GM12873 (cell line): ENCODE results near the gene SBK1.

Experiments
- TF ChIP-seq, protein P1 (sequence below): IDR thresholded peaks from 2 replicates; pipeline ENCODE4 v1.5.1; 2012; ENCODE audit warnings: low read depth, mild to moderate bottlenecking, moderate library complexity, low read length, control low read depth; ENCODE audit not compliant: insufficient read depth; ENCODE audit errors: missing control alignments

Gene SBK1

DNA sequence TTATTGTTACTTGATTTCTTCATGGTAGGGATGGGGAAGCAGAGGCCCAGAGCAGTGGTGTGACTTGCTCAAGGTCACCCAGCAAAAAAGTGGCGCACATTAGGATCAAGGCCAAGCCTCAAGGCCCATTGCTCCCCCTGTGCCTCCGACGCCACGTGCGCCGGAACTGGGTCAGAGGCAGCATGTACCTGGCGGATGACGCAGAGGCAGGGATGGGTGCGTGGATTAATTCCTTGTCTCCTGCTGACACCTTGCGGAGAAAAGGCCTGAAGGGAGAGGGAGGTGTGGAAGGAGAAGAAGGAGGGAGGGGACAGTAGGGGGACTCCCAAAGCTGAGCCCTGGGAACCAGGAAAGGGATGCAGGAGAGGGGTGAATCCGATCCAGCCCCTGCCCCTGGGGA, 18.5 kb downstream of the SBK1 start:
- TF ChIP-seq, protein P1, sequence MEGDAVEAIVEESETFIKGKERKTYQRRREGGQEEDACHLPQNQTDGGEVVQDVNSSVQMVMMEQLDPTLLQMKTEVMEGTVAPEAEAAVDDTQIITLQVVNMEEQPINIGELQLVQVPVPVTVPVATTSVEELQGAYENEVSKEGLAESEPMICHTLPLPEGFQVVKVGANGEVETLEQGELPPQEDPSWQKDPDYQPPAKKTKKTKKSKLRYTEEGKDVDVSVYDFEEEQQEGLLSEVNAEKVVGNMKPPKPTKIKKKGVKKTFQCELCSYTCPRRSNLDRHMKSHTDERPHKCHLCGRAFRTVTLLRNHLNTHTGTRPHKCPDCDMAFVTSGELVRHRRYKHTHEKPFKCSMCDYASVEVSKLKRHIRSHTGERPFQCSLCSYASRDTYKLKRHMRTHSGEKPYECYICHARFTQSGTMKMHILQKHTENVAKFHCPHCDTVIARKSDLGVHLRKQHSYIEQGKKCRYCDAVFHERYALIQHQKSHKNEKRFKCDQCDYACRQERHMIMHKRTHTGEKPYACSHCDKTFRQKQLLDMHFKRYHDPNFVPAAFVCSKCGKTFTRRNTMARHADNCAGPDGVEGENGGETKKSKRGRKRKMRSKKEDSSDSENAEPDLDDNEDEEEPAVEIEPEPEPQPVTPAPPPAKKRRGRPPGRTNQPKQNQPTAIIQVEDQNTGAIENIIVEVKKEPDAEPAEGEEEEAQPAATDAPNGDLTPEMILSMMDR, result no peak

DNA sequence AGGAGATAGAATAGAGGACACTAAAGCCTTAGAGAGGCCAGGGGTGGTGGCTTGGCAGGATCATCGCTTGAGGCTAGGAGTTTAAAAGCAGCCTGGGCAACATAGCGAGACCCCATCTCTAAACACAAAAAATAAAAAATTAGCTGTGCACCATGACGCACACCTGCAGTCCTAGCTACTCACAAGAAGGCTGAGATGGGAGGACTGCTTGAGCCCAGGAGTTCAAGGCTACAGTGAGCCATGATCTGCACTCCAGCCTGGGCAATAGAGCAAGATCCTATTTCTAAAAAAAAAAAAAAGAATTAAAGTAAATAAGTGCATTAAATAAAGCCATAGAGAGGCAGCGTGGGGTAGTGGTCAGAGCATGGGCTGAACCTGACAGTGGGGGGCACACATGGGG, 19.1 kb downstream of the SBK1 start:
- TF ChIP-seq, protein P1, result no peak

DNA sequence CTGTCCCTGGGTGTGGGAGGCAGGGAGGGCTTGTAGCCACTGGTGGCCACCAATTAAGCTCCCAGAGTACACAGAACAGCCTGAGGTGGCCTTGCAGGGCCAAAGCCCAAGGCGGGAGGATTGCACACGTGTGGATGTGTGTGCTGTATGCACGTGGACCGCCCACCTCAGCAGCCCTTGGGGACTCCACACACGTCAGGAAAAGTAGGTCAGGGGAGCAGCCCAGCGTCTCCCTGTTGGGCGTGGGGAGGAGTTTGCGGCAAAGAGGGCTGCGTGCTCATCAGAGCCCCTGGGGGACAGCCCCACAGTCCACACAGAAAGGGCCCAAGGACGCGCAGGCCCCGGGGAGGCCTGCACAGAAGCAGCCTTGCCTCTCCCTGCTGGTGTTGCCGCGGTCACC, 19.6 kb downstream of the SBK1 start:
- TF ChIP-seq, protein P1, result no peak

DNA sequence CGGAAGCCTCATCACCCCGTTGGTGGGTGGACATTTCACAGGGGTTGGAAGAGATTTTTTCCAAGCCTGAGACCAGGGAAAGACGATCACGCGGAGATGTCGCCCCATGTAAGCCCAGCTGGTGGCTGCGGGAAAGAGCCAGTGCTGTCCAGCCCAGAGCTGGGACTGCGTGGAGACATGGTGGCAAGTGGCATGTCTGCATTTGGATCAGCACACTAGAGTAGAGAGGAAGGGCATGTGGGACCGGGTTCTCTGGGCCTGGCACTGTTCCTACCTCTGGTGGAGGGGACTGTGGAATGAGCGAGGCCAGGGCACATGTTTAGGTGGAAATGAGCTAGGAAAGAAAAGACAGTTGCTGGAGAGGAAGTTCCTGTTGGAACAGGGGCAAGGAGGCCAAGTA, 20.0 kb downstream of the SBK1 start:
- TF ChIP-seq, protein P1, result no peak

DNA sequence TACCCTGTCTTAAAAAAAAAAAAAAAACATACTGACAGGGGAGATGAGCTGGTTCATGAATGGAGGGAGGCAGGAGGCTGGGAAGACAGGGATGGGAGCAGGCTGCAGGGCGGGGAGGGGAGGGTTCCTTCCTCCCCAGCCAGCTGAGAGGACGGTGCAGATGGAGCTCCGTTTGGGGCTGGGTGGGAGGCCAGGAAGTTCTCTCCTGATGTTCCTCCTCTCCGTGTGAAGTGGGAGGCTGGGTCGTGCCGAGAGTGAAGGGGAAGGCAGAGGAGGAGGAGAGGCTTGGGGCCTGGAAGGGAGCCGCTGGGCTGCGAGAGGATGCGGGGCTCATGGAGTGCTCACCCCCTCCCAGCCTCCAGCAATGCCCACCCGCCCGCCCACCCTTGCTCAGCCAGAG, 21.3 kb downstream of the SBK1 start:
- TF ChIP-seq, protein P1, result no peak

DNA sequence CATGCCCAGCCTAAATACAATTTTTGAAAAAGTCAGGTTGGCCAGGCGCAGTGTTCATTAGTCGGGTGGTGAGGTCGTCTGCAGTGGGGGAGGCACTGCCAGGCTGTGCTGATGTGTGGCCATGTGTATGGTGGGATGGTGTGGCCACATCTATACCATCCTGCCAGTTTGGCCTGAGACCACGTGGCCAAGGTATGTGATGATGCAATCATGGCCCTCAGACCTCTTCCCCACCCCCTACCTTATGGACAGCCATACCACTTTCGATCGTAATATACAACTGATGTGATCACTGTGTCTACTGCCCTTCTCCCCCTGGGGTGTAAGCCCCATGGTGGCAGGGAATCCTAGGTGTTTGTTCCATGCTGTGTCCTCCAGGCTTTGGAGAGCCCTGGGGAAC, 23.7 kb downstream of the SBK1 start:
- TF ChIP-seq, protein P1, result no peak

DNA sequence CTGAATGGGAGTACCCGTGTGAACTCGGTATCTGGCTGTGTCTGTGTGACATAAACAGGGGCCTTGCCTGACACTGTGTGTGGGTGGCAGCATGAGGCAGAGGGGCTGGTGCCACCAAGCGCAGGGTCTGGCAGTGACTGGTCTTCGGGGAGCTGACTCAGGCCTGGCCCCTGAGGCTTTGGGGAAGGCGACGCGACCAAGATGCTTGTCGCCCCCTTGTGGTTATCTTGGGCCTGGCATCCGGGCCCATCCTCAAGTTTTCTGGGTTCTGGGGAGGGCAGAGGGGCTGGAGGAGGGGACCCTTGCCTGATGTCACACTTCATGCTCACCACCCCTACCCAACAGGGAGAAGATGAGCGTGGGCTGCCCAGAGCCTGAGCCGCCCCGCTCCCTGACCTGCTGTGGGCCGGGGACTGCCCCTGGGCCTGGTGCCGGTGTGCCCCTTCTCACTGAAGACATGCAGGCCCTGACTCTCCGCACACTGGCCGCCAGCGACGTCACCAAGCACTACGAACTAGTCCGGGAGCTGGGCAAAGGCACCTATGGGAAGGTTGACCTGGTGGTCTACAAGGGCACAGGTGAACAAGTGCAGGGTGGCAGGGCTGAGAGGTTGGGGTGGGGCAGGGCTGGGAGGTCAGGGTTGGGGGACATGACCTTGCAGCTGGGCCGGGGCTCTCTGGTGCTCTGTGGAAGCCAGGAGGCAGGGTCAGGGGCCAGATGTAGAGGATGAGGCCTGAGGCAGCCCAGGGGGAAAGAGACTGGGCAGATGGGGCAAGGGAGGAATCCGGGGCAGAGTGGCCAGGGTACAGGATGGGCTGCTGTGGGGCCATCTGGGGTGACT, 24.9 kb downstream of the SBK1 start:
- TF ChIP-seq, protein P1, result peak; percentile 90
